ENCODE results near the gene SCARB2. TPM values are rescaled to one million over a fixed set of nuclear protein-coding genes. Genes with fewer than 3 reads are reported as not detected.

The SCARB2 gene
- total and polyA plus RNA-seq, 2 experiments from 2014 or later: 17.7 to 41.0 TPM

- Histone ChIP-seq H3K27me3 (ENCODE audit: insufficient read depth) (no peaks in the 10 kb centered on the region), H3F3A (replicated peaks; ENCODE audit: low read depth) (0 out of 2 replicates have a peak, but pooled peaks cover 1% of the 10 kb centered on the region), H2AFZ (no peak overlapping the region), H3K4me2 (no peak overlapping the region), H3K27ac (ENCODE audit: low read depth) (no peak overlapping the region), H4K20me1 (replicated peaks; ENCODE audit: insufficient read depth) (no peaks in the 10 kb centered on the region), H3K79me2 (replicated peaks; ENCODE audit: insufficient read depth) (no peaks in the 10 kb centered on the region), H3K36me3 (ENCODE audit: insufficient read depth) (no peaks in the 10 kb centered on the region), H3K9me2 (ENCODE audit: insufficient read depth) (no peaks in the 10 kb centered on the region), H3K4me3 (no peak overlapping the region), H3K4me1 (ENCODE audit: insufficient read depth) (no peaks in the 10 kb centered on the region)
- no peaks in the 10 kb centered on the region for H3K27me3 Mint-ChIP-seq (ENCODE audit: insufficient read depth, low read depth, poor library complexity)
- DNase-seq (ENCODE audit: low spot score) (peak; percentile 95), ATAC-seq (peak; percentile 100)
- no peak overlapping the region for H3K4me3 Mint-ChIP-seq
- no peaks in the 10 kb centered on the region for H3K36me3 Mint-ChIP-seq (ENCODE audit: low read depth)
- no peaks in the 10 kb centered on the region for H3K9me3 Mint-ChIP-seq
- H3K27ac Mint-ChIP-seq: no peak overlapping the region; the same call in 1 of the 2 replicates
- TF ChIP-seq ZNF462 (CRISPR knock-in tag; IDR thresholded peaks at IDR 0.05): no peak
- no peak for TF ChIP-seq CREB1 (CRISPR knock-in tag; IDR thresholded peaks at IDR 0.05; ENCODE audit: low read depth)
- no peak for TF ChIP-seq REST (IDR thresholded peaks at IDR 0.05; ENCODE audit: unreplicated experiment)
- peak; percentile 97 for TF ChIP-seq CTCF (conservative IDR thresholded peaks at IDR 0.05; ENCODE audit: low read depth in 2 of 2)
- no peak for TF ChIP-seq ZNF114 (CRISPR knock-in tag; IDR thresholded peaks at IDR 0.05)
- no peak for TF ChIP-seq STAT1 (IDR thresholded peaks at IDR 0.05; ENCODE audit: unreplicated experiment)
- no peak for TF ChIP-seq NANOG (IDR thresholded peaks at IDR 0.05; ENCODE audit: borderline replicate concordance)
- no peaks in the 10 kb centered on the region for H3K4me1 Mint-ChIP-seq
Measured at GRCh38 chr4:76179398-76180318, 34.0 kb downstream of the SCARB2 start.
